Hepatocyte (in vitro differentiated cells): ENCODE measurements around the gene LAG3. TPM values are rescaled to one million over a fixed set of nuclear protein-coding genes. Genes with fewer than 3 reads are reported as not detected.

Experiments
- DNase-seq: peaks from one replicate; pipeline ENCODE4 v3.0.0-alpha.2; 2016; ENCODE audit warnings: low spot score
- H2AFZ ChIP-seq: fragments of 200-600 bp; sonication (generic); 2 replicates; pipeline ENCODE4 v1.6.0; 2016; ENCODE audit warnings: antibody characterized with exemption, mild to moderate bottlenecking
- H3K27ac ChIP-seq: fragments of 200-600 bp; sonication (generic); 2 replicates; pipeline ENCODE4 v1.5.1; 2016; ENCODE audit warnings: mild to moderate bottlenecking
- H3K27me3 ChIP-seq: fragments of 200-600 bp; sonication (generic); 2 replicates; pipeline ENCODE4 v1.6.1; 2016
- H3K36me3 ChIP-seq: fragments of 200-600 bp; sonication (generic); replicated peaks from 2 replicates; pipeline ENCODE4 v1.5.1; 2016; ENCODE audit warnings: low read depth; ENCODE audit not compliant: insufficient read depth
- H3K4me1 ChIP-seq: fragments of 200-600 bp; sonication (generic); 2 replicates; pipeline ENCODE4 v1.5.1; 2016; ENCODE audit warnings: mild to moderate bottlenecking, moderate library complexity; ENCODE audit not compliant: insufficient read depth
- H3K4me2 ChIP-seq: fragments of 200-600 bp; sonication (generic); 2 replicates; pipeline ENCODE4 v1.6.0; 2016
- H3K4me3 ChIP-seq: fragments of 200-600 bp; sonication (generic); 2 replicates; pipeline ENCODE4 v1.5.1; 2016; ENCODE audit warnings: mild to moderate bottlenecking
- H3K79me2 ChIP-seq: fragments of 200-600 bp; sonication (generic); 2 replicates; pipeline ENCODE4 v1.6.0; 2017; ENCODE audit warnings: mild to moderate bottlenecking
- H3K9me2 ChIP-seq: fragments of 200-600 bp; sonication (generic); replicated peaks from 2 replicates; pipeline ENCODE4 v1.6.0; 2017; ENCODE audit warnings: mild to moderate bottlenecking; ENCODE audit not compliant: insufficient read depth
- H3K9me3 ChIP-seq: fragments of 200-600 bp; sonication (generic); 2 replicates; pipeline ENCODE4 v1.5.1; 2016; ENCODE audit warnings: low read depth, mild to moderate bottlenecking
- H4K20me1 ChIP-seq: fragments of 200-600 bp; sonication (generic); 2 replicates; pipeline ENCODE4 v1.6.0; 2016; ENCODE audit warnings: mild to moderate bottlenecking; ENCODE audit not compliant: insufficient read depth, poor library complexity, severe bottlenecking
- CTCF ChIP-seq: fragments of 200-600 bp; sonication (generic); IDR thresholded peaks from 2 replicates; pipeline ENCODE4 v1.5.1; 2016; ENCODE audit warnings: antibody characterized with exemption, mild to moderate bottlenecking; ENCODE audit not compliant: poor library complexity
- EZH2 ChIP-seq: fragments of 200-600 bp; sonication (generic); IDR thresholded peaks from 2 replicates; pipeline ENCODE4 v1.6.1; 2016; ENCODE audit warnings: antibody characterized with exemption, mild to moderate bottlenecking, borderline replicate concordance
- EZH2phosphoT487 ChIP-seq: fragments of 200-600 bp; sonication (generic); IDR thresholded peaks from one replicate; pipeline ENCODE4 v1.6.1; 2018; ENCODE audit warnings: antibody characterized with exemption, mild to moderate bottlenecking, low read depth, moderate library complexity; ENCODE audit not compliant: unreplicated experiment, severe bottlenecking
- WGBS: methylation state at CpG from one replicate; pipeline ENCODE4 v1.1.6; 2016; ENCODE audit warnings: low lambda C conversion rate; ENCODE audit errors: missing lambda C conversion rate; 5-methylcytosine and 5-hydroxymethylcytosine counted together
- polyA plus RNA-seq: library from polyadenylated mRNA; unstranded; fragments of >200 nt; fragmentation: Nextera tagmentation; extraction: Ambion mirVana; gene quantifications from 2 replicates; pipeline ENCODE4 v1.2.1, GENCODE V29; 2016
- total RNA-seq: library from RNA; depleted of rRNA; stranded (reverse); fragments of >200 nt; gene quantifications from 2 replicates; pipeline ENCODE4 v1.2.3, GENCODE V29; 2014

The LAG3 gene
- total and polyA plus RNA-seq, 2 experiments from 2014 or later, result 0.70 to 0.91 TPM

DNA sequence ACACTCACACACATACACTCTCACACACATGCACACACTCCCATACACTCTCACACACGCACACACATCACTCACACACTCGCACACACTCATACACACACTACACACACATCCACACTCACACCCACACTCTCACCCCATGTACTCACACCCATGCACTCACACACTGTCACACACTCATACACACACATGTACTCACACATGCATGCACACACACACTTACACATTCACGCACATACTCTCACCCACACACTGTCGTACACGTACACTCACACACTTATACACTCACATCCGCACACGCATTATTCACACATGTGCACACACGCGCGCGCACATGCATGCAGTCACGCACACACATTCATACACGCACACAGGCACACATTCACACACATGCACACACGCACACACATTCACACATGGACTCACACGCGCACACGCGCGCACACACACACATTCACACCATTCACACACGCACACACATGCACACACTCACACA is 45.4 kb downstream of the LAG3 start:
- TF ChIP-seq CTCF, result no peak
- no peak for TF ChIP-seq EZH2
- TF ChIP-seq EZH2phosphoT487, result no peak
- H3K27me3 ChIP-seq, result peaks cover 1% of the 10 kb centered on the region
- peaks cover 10% of the 10 kb centered on the region for H3K4me1 ChIP-seq
- H2AFZ ChIP-seq, result no peak overlapping the region
- WGBS, result 96% methylated on average over 18 of the region's 20 CpGs
- no peak for DNase-seq
- H3K4me2 ChIP-seq, result no peak overlapping the region
- no peak overlapping the region for H3K27ac ChIP-seq
- no peak overlapping the region for H3K4me3 ChIP-seq
- H3K79me2 ChIP-seq, result no peaks in the 10 kb centered on the region
- no peaks in the 10 kb centered on the region for H4K20me1 ChIP-seq
- no peaks in the 10 kb centered on the region for H3K9me2 ChIP-seq
- no peaks in the 10 kb centered on the region for H3K9me3 ChIP-seq
- no peaks in the 10 kb centered on the region for H3K36me3 ChIP-seq

GRCh38 chr12:6818222-6818621 is 45.9 kb downstream of the LAG3 start:
- Histone ChIP-seq H4K20me1 (no peaks in the 10 kb centered on the region), H3K36me3 (no peaks in the 10 kb centered on the region), H3K9me2 (no peaks in the 10 kb centered on the region), H3K4me3 (no peak overlapping the region), H3K27me3 (peaks cover 5% of the 10 kb centered on the region), H3K27ac (no peak overlapping the region), H3K79me2 (no peaks in the 10 kb centered on the region), H2AFZ (no peak overlapping the region), H3K4me2 (no peak overlapping the region), H3K4me1 (peaks cover 10% of the 10 kb centered on the region), H3K9me3 (no peaks in the 10 kb centered on the region)
- DNase-seq, result peak; percentile 20
- 44% methylated on average over 8 of the region's 10 CpGs for WGBS
- no peak for TF ChIP-seq EZH2
- no peak for TF ChIP-seq EZH2phosphoT487
- TF ChIP-seq CTCF, result no peak

DNA sequence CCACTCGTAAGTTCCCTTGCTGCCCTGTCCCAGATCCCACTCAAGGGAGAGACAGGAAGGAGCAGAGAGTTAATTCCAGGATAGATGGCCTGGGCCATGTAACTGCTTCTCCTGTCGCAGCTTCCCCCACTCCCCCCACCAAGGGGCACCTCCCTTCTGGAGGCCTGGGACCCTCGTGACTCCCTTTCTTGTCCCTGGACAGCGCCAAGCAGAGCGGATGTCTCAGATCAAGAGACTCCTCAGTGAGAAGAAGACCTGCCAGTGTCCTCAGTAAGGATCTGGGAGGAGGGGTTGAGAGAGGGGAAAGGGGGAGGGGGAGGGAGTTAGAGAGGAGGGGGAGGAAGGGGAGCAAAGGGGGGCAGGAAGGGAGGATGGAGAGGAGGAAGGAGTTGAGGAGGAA is 46.3 kb downstream of the LAG3 start:
- H2AFZ ChIP-seq, result no peak overlapping the region
- 72% methylated on average over 5 of the region's 5 CpGs for WGBS
- peaks cover 10% of the 10 kb centered on the region for H3K4me1 ChIP-seq
- H3K79me2 ChIP-seq, result no peaks in the 10 kb centered on the region
- no peaks in the 10 kb centered on the region for H4K20me1 ChIP-seq
- no peaks in the 10 kb centered on the region for H3K36me3 ChIP-seq
- TF ChIP-seq EZH2, result no peak
- no peak for TF ChIP-seq EZH2phosphoT487
- TF ChIP-seq CTCF, result no peak
- H3K4me3 ChIP-seq, result no peak overlapping the region
- H3K4me2 ChIP-seq, result no peak overlapping the region
- H3K9me2 ChIP-seq, result no peaks in the 10 kb centered on the region
- no peak for DNase-seq
- H3K9me3 ChIP-seq, result no peaks in the 10 kb centered on the region
- H3K27me3 ChIP-seq, result peaks cover 5% of the 10 kb centered on the region
- H3K27ac ChIP-seq, result no peak overlapping the region
